OCI-LY7 (cell line): ENCODE results near the gene CNTNAP5.

ENCODE experiments used
- EZH2phosphoT487 ChIP-seq: fragments of 200-600 bp; sonication (generic); IDR thresholded peaks from 2 replicates; pipeline ENCODE4 v1.6.1; 2018; ENCODE audit warnings: low read depth, borderline replicate concordance, mild to moderate bottlenecking, mixed run types, antibody characterized with exemption, low read length, moderate library complexity, mixed read lengths
- TF ChIP-seq, protein P1 (sequence below): fragments of 200-600 bp; sonication (generic); conservative IDR thresholded peaks from 2 replicates; pipeline ENCODE4 v1.5.1; 2014; ENCODE audit warnings: mild to moderate bottlenecking, antibody characterized with exemption, low read length, moderate library complexity, mixed read lengths

- TF ChIP-seq, protein P1, sequence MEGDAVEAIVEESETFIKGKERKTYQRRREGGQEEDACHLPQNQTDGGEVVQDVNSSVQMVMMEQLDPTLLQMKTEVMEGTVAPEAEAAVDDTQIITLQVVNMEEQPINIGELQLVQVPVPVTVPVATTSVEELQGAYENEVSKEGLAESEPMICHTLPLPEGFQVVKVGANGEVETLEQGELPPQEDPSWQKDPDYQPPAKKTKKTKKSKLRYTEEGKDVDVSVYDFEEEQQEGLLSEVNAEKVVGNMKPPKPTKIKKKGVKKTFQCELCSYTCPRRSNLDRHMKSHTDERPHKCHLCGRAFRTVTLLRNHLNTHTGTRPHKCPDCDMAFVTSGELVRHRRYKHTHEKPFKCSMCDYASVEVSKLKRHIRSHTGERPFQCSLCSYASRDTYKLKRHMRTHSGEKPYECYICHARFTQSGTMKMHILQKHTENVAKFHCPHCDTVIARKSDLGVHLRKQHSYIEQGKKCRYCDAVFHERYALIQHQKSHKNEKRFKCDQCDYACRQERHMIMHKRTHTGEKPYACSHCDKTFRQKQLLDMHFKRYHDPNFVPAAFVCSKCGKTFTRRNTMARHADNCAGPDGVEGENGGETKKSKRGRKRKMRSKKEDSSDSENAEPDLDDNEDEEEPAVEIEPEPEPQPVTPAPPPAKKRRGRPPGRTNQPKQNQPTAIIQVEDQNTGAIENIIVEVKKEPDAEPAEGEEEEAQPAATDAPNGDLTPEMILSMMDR = no peak
- TF ChIP-seq EZH2phosphoT487 = no peak
Measured at GRCh38 chr2:124776332-124776731, 751.2 kb downstream of the CNTNAP5 start.
